HG02759 (cell line): ENCODE measurements around the gene FMNL2.

Source experiments
- ATAC-seq: cut with Tn5 transposase; IDR thresholded peaks from one replicate; pipeline ENCODE4 v1.9.1; 2021; ENCODE audit warnings: mild to moderate bottlenecking, moderate library complexity; ENCODE audit not compliant: unreplicated experiment

Gene FMNL2

GRCh38 chr2:152489364-152489763 lies 154.4 kb downstream of the FMNL2 start:
- ATAC-seq, result no peak

GRCh38 chr2:152490686-152491455 lies 155.9 kb downstream of the FMNL2 start:
- ATAC-seq, result no peak

DNA sequence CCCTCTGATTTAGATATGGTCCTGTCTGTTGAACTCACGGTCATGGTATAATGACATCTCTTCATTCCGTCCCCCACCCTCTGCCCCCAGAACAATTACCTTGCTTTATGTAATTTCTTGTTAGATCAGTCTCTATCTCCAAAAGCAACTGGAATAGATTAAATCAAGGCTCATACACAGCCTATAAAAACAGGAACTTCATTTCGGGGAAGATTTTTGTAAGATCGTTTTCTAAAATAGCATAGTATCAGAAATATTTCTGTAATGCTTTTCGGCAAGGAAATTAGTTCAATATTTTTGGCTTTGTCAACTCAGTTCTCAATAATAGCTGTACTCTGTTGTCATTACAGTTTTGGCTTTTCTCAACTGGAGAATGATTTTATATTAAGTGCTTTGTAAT lies 157.2 kb downstream of the FMNL2 start:
- no peak for ATAC-seq

DNA sequence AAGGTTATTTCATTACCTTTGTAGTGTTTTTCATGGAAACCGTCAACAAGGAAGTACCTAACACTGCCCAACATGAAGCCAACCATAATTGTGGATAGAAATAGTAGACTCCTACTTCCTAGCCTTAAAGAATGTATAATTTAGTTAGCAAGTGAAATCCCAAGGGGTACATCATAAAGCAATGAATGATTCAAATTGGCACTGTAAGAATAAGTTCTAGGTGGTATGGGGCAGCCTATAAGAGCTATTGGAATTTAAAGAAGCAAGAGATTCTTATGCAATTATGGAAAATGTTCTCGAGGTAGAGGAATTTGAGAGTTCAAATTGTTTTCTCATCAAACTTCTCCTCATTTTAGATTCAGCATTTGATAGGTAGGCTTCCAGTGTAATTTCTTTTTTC lies 157.9 kb downstream of the FMNL2 start:
- no peak for ATAC-seq

DNA sequence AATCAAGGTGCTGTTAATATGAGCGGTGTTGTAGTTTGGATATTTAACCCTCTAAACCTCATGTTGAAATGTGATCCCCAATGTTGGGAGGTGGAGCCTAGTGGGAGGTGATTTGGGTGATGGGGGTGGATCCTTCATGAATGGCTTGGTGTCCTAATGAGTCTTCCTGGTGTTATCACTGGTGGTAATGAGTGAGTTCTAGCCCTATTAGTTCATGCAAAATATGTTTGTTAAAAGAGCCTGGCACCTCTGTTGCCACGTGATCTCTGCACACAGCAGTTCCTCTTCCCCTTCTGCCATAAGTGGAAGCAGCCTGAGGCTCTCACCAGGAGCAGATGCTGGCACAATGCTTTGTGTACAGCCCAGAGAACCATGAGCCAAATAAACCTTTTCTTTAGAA lies 158.4 kb downstream of the FMNL2 start:
- ATAC-seq, result no peak

DNA sequence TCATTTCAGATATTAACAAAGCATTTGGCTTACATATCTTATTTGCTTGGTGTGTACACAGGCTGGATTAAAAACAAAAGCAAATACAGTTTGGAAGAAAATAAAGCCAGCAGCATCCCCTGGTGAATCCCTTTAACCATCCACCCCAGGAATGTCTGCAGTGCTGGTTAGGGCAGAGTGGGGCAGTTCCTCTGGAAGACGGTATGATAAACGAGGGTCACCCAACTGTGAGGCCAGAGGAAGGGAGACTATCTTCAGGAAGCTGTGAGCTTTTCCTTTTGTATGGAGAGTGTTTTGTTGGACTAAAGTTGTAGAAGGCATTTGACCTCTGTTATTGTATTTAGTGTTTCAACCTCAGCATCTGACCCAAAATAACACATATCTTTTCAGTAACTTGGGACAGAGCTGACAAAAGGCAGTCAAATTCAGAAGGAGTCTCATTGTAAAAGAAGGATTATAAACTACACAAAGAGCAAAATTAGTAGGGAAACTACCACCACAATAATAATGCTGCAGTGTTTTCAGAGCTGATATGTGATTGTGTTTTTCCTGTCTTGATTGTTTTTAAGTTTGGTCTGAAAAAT lies 159.1 kb downstream of the FMNL2 start:
- no peak for ATAC-seq

GRCh38 chr2:152496371-152496770 lies 161.4 kb downstream of the FMNL2 start:
- ATAC-seq, result no peak

DNA sequence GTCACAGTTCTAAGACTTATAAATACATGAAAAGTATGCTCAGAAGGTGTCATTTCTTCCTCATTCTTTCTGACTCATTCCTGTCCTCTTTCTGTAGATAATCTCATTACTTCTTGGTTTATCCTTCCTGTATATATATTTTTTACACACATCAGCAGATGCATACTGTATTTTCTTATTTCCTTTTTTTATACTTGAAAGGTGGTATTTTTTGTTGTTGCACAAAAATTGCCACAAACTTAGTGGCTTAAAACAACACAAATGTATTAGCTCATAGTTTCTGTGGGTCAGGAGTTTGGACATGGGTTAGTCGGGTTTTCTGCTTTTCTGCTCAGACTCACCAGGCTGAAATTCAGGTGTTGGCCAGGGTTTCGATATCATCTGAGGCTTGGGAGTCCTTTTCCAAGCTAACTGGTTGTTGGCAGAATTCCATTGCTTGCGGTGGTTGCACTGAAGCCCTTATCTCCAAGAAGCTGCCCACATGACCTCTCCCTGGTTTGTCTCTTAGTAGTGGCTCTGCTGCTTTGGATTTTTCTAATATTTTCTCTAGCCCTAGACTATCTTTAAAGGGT lies 162.6 kb downstream of the FMNL2 start:
- ATAC-seq, result peak; percentile 67

DNA sequence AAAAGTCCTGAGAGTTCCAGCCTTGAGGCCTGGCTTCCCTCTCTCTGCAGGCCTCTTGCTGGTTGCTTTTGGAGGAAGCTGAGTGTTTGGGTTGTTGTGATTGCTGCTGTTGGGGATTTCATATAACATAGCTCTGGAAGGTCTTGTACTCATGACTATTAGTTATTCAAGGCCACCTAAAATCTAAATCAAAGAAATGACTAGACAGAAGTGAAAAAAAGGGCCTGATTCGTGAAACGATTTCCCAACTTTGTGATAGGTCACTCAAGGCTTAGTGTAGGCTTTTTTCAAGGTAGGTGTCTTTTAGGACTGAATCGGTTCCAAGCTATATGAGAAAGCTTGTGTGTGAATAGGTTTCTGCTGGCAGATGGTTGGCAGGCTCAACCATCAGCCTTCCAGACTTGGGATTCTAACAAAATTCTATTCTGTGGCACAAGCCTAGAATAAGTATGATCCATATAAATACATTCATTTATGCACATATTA lies 164.4 kb downstream of the FMNL2 start:
- ATAC-seq, result no peak

- ATAC-seq, result no peak
Observed at GRCh38 chr2:152499896-152500735, 165.1 kb downstream of the FMNL2 start.

DNA sequence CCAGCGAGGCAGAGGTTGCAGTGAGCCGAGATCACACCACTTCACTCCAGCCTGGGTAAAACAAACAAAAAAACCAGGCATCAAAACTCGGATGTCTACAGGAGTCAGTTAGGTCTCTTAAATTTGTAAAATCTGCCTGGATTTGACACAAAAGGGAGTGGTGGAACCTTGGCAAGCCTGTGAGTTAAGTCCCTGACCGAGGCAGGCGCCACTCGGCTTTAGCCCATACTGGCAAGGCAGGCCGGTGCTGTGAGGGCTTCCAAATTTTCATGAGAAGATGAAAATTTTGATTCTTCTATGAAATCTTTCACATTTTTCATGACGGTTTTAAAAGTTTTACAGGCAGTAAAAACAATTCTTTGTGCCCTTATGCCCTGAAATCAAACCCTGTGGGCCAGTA lies 165.8 kb downstream of the FMNL2 start:
- ATAC-seq, result no peak

- ATAC-seq, result no peak
Observed at GRCh38 chr2:152501666-152502065, 166.7 kb downstream of the FMNL2 start.

DNA sequence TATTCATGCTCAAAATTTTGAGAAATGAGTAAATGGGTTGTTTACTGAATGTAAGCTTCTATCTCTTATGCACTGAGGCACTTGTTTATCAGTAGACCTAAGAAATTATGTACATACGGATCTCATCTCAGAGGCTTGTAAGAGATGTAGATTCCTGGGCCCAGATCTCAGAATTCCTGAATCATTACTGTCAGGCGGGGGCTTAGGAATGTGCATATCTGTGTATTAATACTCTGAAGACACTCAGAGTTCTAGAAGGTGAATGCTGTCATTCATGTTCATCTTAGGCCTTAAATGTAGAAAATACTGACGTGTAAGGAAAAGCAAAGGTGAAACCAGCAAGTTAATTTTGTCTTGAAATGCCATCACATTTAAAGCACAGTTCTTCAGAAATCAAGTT lies 169.6 kb downstream of the FMNL2 start:
- ATAC-seq, result no peak

DNA sequence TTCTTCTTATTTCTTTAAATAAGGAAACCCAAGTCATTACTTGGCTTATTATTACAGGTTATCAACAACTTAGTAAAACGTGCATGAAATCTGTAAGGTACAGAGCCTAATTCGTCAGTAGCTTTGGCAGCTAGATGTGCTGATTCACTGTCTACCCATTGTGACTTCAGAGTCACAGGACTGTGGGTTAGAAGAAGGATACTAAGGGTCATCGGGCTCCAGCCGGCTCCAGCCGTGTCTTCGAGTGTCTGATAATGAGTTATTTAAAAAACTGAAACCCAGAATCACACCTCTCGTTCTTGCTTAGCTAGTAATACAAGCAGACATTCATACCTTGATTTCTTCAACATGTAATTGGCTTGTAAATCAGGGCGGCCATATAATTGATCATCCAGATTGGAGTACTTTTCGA lies 170.5 kb downstream of the FMNL2 start:
- ATAC-seq, result no peak

GRCh38 chr2:152506843-152507242 lies 171.9 kb downstream of the FMNL2 start:
- no peak for ATAC-seq

GRCh38 chr2:152507907-152508306 lies 172.9 kb downstream of the FMNL2 start:
- no peak for ATAC-seq

DNA sequence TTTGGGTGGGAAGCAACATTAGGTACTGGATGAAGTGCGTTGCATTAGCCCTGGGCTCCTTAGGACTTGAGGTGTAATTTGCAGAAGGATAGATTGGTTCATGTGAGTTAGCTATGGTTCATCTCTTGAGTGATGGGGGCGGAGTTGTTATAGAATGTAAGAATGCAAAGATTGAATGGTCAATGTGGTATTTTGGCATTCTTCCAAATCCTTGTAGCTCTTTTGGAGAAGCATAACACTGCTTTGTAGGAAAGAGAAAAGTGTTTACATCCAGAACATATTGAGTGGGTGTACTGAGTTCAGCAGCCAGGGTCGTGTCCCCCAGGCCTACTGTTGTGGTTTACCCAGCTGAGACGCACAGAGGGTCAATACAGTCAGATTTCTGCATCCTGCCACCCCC lies 173.5 kb downstream of the FMNL2 start:
- ATAC-seq, result no peak

DNA sequence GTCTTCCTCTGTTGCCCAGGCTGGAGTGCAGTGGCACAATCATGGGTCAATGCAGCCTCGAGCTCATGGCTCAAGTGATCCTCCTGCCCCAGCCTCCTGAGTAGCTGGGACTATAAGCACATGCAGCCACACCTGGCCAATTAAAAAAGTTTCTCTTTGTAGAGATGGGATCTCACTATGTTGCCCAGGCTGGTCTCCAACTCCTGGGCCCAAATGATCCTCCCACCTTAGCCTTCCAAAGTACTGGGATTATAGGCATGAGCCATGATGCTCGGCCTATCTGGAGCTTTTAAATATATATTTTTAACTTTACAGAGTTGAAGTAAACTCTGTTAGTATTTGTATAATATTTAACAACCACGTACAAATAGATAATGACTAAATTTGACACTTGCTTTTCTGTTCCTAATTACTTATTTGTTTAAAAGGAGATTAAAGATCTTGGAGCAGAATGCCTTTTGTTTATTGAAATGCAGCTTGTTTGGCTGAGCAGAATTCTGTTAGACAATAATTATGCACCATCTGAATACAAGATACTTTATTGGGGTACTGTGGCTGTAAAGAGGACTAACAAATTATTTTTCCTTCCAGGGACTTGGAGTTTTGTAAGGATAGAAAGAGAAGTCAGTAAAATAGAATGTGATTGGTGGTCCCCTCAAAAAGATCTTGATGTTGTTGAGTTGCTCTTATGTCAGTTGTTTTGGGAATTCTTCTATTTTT lies 175.0 kb downstream of the FMNL2 start:
- ATAC-seq, result no peak

GRCh38 chr2:152510621-152511020 lies 175.6 kb downstream of the FMNL2 start:
- ATAC-seq, result no peak

- ATAC-seq, result no peak
Observed at GRCh38 chr2:152511981-152512380, 177.0 kb downstream of the FMNL2 start.

DNA sequence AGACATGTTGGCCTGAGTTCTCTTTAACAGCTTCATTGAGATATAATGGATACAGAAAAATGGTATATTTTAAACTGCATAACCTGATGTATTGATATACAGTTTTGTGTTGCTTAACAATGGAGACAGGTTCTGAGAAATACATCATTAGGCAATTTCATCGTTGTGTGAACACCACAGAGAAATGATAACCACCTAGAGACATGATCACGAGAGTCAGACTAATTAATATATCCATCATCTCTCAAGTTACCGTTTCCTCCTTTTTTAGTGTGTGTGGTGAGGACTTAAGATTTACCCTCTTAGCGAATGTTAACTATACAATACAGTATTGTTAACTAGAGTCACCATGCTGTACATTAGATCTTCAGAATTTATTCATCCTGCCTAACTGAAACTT lies 178.1 kb downstream of the FMNL2 start:
- ATAC-seq, result no peak
